BE2C (cell line): Measurements from ENCODE around the gene INAFM2.

Source experiments
- DNase-seq: peaks from one replicate; pipeline ENCODE4 v3.0.0-alpha.2; 2020
- H3K27me3 ChIP-seq: fragments of 250-450 bp; sonication (Bioruptor Pico); 2 replicates; pipeline ENCODE4 v1.5.1; 2020; ENCODE audit warnings: mild to moderate bottlenecking
- H3K36me3 ChIP-seq: fragments of 250-450 bp; sonication (Bioruptor Pico); 2 replicates; pipeline ENCODE4 v1.5.1; 2020; ENCODE audit warnings: mild to moderate bottlenecking
- H3K4me1 ChIP-seq: fragments of 250-450 bp; sonication (Bioruptor Pico); 2 replicates; pipeline ENCODE4 v1.5.1; 2020
- H3K4me3 ChIP-seq: 2 replicates; pipeline ENCODE4 v1.5.1; 2011; ENCODE audit warnings: low read depth, low read length
- H3K9me3 ChIP-seq: fragments of 250-450 bp; sonication (Bioruptor Pico); 2 replicates; pipeline ENCODE4 v1.5.1; 2020
- CTCF ChIP-seq: IDR thresholded peaks from 2 replicates; pipeline ENCODE4 v1.5.1; 2012; ENCODE audit warnings: mild to moderate bottlenecking, low read depth, low read length

INAFM2 gene

GRCh38 chr15:40346579-40347558, 23.4 kb downstream of the INAFM2 start:
- Histone ChIP-seq H3K4me1 (peaks cover 3% of the 10 kb centered on the region), H3K9me3 (no peaks in the 10 kb centered on the region), H3K36me3 (no peaks in the 10 kb centered on the region), H3K4me3 (no peak overlapping the region), H3K27me3 (no peaks in the 10 kb centered on the region)
- TF ChIP-seq CTCF, result no peak
- no peak for DNase-seq

- no peaks in the 10 kb centered on the region for H3K36me3 ChIP-seq
- TF ChIP-seq CTCF, result no peak
- no peak for DNase-seq
- H3K27me3 ChIP-seq, result no peaks in the 10 kb centered on the region
- peaks cover 3% of the 10 kb centered on the region for H3K4me1 ChIP-seq
- H3K9me3 ChIP-seq, result no peaks in the 10 kb centered on the region
- H3K4me3 ChIP-seq, result no peak overlapping the region
Observed at GRCh38 chr15:40347559-40348473, 24.3 kb downstream of the INAFM2 start.

GRCh38 chr15:40348474-40348870, 25.0 kb downstream of the INAFM2 start:
- Histone ChIP-seq H3K36me3 (no peaks in the 10 kb centered on the region), H3K4me3 (no peak overlapping the region), H3K4me1 (peaks cover 3% of the 10 kb centered on the region), H3K27me3 (no peaks in the 10 kb centered on the region), H3K9me3 (no peaks in the 10 kb centered on the region)
- DNase-seq, result no peak
- no peak for TF ChIP-seq CTCF

GRCh38 chr15:40349163-40349562, 25.7 kb downstream of the INAFM2 start:
- Histone ChIP-seq H3K36me3 (no peaks in the 10 kb centered on the region), H3K27me3 (no peaks in the 10 kb centered on the region), H3K4me3 (no peak overlapping the region), H3K4me1 (peaks cover 10% of the 10 kb centered on the region), H3K9me3 (no peaks in the 10 kb centered on the region)
- DNase-seq, result no peak
- TF ChIP-seq CTCF, result no peak

- Histone ChIP-seq H3K36me3 (no peaks in the 10 kb centered on the region), H3K4me3 (no peak overlapping the region), H3K4me1 (peaks cover 14% of the 10 kb centered on the region), H3K27me3 (no peaks in the 10 kb centered on the region), H3K9me3 (no peaks in the 10 kb centered on the region)
- no peak for DNase-seq
- TF ChIP-seq CTCF, result no peak
Observed at GRCh38 chr15:40352281-40352901, 28.9 kb downstream of the INAFM2 start.
